DND-41 (cell line): ENCODE measurements around the gene EMC7.

ENCODE experiments used
- CTCF ChIP-seq: IDR thresholded peaks from 2 replicates; pipeline ENCODE4 v1.5.1; 2012; ENCODE audit warnings: borderline replicate concordance, low read length, moderate library complexity, mild to moderate bottlenecking; ENCODE audit not compliant: poor library complexity, severe bottlenecking; ENCODE audit errors: extremely low read depth
- EZH2 ChIP-seq: IDR thresholded peaks from 3 replicates; pipeline ENCODE4 v1.6.1; 2012; ENCODE audit warnings: borderline replicate concordance, low read depth, mild to moderate bottlenecking, moderate library complexity, low read length, inconsistent platforms; ENCODE audit not compliant: severe bottlenecking

- TF ChIP-seq CTCF (no peak), EZH2 (no peak)
Measured at GRCh38 chr15:34046471-34047145, 55.1 kb downstream of the EMC7 start.
